ENCODE data around the gene SNX8.

DNA sequence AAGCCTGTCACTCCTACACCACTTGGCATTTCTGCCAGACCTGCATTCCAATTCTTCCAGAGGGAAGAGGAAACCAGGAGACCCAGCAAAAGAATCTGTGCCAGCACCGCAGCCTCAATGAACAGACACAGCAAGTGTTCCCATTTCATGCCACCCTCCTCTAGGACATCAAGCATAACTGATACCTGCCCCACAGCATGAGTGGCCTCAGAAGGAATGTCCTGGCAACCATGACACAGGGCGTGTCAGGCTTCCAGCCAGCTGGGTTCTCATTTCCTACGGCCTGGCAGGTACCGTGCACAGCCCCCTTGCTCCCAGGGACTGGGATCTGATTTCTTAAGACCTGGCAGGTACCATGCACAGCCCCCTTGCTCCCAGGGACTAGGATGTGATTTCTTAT is 89.3 kb downstream of the SNX8 start:
- no peak for TF ChIP-seq POLR2A (IDR thresholded peaks at IDR 0.05; ENCODE audit: low read depth, low read length)
- TF ChIP-seq, protein P1, sequence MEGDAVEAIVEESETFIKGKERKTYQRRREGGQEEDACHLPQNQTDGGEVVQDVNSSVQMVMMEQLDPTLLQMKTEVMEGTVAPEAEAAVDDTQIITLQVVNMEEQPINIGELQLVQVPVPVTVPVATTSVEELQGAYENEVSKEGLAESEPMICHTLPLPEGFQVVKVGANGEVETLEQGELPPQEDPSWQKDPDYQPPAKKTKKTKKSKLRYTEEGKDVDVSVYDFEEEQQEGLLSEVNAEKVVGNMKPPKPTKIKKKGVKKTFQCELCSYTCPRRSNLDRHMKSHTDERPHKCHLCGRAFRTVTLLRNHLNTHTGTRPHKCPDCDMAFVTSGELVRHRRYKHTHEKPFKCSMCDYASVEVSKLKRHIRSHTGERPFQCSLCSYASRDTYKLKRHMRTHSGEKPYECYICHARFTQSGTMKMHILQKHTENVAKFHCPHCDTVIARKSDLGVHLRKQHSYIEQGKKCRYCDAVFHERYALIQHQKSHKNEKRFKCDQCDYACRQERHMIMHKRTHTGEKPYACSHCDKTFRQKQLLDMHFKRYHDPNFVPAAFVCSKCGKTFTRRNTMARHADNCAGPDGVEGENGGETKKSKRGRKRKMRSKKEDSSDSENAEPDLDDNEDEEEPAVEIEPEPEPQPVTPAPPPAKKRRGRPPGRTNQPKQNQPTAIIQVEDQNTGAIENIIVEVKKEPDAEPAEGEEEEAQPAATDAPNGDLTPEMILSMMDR (IDR thresholded peaks at IDR 0.05; ENCODE audit: extremely low read depth in 1 of 2, insufficient read depth in 1 of 2, low read depth in 1 of 2, low read length in 2 of 2), result no peak

All from endothelial cell of umbilical vein (primary cell).